Ascending aorta (tissue), 2 donors: ENCODE results near the gene DNAAF3. TPM values are rescaled to one million over a fixed set of nuclear protein-coding genes. Genes with fewer than 3 reads are reported as not detected.

Source experiments
- DNase-seq, 2 donors: peaks; one replicate each; pipeline ENCODE4 v3.0.0-alpha.2; 2019; ENCODE audit warnings: low spot score in 2 of 2
- H3K27ac ChIP-seq, 2 donors: fragments of 200-600 bp; sonication (generic); one replicate each; pipeline ENCODE4 v1.5.1; 2016 to 2017; ENCODE audit warnings: mild to moderate bottlenecking in 1 of 2
- H3K27me3 ChIP-seq: fragments of 200-600 bp; sonication (generic); one replicate; pipeline ENCODE4 v1.5.1; 2017
- H3K36me3 ChIP-seq, 2 donors: fragments of 200-600 bp; sonication (generic); one replicate each; pipeline ENCODE4 v1.5.1; 2016
- H3K4me1 ChIP-seq, 2 donors: fragments of 200-600 bp; sonication (generic); one replicate each; pipeline ENCODE4 v1.5.1; 2016 to 2017; ENCODE audit warnings: mild to moderate bottlenecking in 1 of 2
- H3K4me3 ChIP-seq, 2 donors: fragments of 200-600 bp; sonication (generic); one replicate each; pipeline ENCODE4 v1.5.1; 2016 to 2017; ENCODE audit warnings: mild to moderate bottlenecking in 1 of 2
- H3K9me3 ChIP-seq, 2 donors: fragments of 200-600 bp; sonication (generic); one replicate each; pipeline ENCODE4 v1.5.1; 2016
- intact Hi-C: fragments of 100-400 bp; cut with DNase I; formaldehyde crosslinking; loops from one replicate; pipeline ENCODE4 v1.15.1; 2023
- total RNA-seq: library from RNA; depleted of rRNA; stranded (reverse); fragments of >200 nt; gene quantifications from one replicate; pipeline ENCODE4 v1.1.0, GENCODE V29; 2016
- TF ChIP-seq, protein P1 (sequence below), 3 experiments: fragments of 200-600 bp in 2 of 3; fragments of 450-650 bp in 1 of 3; sonication (generic) in 2 of 3; IDR thresholded peaks; one replicate each; pipeline ENCODE4 v1.5.1; 2016 to 2019; ENCODE audit warnings: antibody characterized with exemption in 3 of 3, mild to moderate bottlenecking in 1 of 3, moderate library complexity in 1 of 3

DNAAF3 gene
- total RNA-seq, 1 donor from 2014 or later, result not detected

DNA sequence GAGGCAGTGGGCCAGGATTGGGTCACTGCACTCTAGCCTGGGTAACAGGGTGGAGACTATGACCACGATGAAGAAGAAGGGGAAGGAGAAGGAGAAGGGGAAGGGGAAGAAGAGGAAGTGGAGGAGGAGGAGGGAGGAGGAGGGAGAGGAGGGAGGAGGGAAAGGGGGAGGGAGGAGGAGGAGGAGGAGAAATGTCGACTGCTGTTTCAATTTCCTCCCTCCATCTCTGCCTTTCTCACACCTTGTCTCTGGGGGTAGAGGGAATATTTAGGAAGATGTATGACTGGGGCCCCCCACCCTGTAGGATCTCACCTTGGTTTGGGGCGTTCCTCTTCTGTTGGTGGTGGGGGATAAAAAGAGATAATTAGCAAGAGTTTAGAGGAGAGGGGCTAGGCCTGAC, 21.2 kb downstream of the DNAAF3 start:
- Histone ChIP-seq H3K27ac (no peak overlapping the region), H3K4me3 (no peak overlapping the region), H3K36me3 (no peaks in the 10 kb centered on the region), H3K27me3 (peaks cover 17% of the 10 kb centered on the region), H3K9me3 (no peaks in the 10 kb centered on the region), H3K4me1 (peaks cover 0 to 4% of the 10 kb centered on the region in 2 donors)
- intact Hi-C loops, result no loop called here
- TF ChIP-seq, protein P1, sequence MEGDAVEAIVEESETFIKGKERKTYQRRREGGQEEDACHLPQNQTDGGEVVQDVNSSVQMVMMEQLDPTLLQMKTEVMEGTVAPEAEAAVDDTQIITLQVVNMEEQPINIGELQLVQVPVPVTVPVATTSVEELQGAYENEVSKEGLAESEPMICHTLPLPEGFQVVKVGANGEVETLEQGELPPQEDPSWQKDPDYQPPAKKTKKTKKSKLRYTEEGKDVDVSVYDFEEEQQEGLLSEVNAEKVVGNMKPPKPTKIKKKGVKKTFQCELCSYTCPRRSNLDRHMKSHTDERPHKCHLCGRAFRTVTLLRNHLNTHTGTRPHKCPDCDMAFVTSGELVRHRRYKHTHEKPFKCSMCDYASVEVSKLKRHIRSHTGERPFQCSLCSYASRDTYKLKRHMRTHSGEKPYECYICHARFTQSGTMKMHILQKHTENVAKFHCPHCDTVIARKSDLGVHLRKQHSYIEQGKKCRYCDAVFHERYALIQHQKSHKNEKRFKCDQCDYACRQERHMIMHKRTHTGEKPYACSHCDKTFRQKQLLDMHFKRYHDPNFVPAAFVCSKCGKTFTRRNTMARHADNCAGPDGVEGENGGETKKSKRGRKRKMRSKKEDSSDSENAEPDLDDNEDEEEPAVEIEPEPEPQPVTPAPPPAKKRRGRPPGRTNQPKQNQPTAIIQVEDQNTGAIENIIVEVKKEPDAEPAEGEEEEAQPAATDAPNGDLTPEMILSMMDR (IDR thresholded peaks at IDR 0.05), result no peak
- no peak for DNase-seq

DNA sequence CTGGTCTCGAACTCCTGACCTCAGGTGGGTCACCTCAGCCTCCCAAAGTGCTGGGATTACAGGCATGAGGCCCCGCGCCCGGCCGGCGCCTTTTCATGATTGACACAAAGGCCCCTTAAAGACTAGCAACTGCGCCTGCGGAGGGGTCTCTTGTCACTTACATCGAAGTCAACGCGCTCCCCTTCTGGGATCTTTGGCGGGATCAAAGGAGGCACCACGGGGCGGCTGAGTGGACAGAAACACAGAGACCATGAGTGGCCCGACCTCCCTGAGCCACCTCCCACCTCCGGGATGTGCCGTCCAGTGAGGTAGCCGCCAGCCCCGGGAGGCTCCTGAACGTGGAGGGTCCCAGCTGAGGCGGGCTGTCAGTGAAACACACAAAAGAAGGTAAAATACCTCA, 24.7 kb downstream of the DNAAF3 start:
- Histone ChIP-seq H3K9me3 (no peaks in the 10 kb centered on the region), H3K4me3 (no peak overlapping the region), H3K27me3 (peaks cover 15% of the 10 kb centered on the region), H3K36me3 (no peaks in the 10 kb centered on the region), H3K27ac (no peak overlapping the region), H3K4me1 (peaks cover 0 to 4% of the 10 kb centered on the region in 2 donors)
- intact Hi-C loops, result loop anchor here (5.0 kb wide), 1 partner anchor 276 kb away; no protein-coding TSS in a partner anchor
- TF ChIP-seq, protein P1 (IDR thresholded peaks at IDR 0.05), result no peak
- DNase-seq, result no peak

DNA sequence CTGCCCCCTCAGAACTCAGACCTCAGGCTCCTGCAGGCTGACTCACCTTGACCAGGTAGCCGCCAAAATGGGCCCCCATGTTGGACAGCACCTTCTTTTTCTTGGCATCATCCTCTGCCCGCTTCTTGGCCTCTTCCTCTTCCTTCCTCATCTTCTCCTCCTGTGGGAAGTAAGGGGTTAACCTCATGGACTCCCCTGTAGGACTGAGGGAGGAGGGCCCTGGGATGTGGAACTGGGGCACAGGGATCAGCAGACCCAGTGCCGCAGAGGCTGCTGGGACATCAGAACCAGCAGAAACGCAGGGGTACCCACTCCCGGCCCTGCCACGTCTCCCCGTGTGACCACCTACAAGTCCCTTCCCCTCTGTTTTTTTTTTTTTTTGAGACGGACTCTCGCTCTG, 28.5 kb downstream of the DNAAF3 start:
- intact Hi-C loops, result no loop called here
- H3K27me3 ChIP-seq, result peaks cover 14% of the 10 kb centered on the region
- TF ChIP-seq, protein P1 (IDR thresholded peaks at IDR 0.05), result no peak
- DNase-seq, result no peak
- no peak overlapping the region for H3K4me3 ChIP-seq
- no peaks in the 10 kb centered on the region for H3K36me3 ChIP-seq
- no peaks in the 10 kb centered on the region for H3K9me3 ChIP-seq
- H3K27ac ChIP-seq, result no peak overlapping the region
- peaks cover 0 to 4% of the 10 kb centered on the region in 2 donors for H3K4me1 ChIP-seq

DNA sequence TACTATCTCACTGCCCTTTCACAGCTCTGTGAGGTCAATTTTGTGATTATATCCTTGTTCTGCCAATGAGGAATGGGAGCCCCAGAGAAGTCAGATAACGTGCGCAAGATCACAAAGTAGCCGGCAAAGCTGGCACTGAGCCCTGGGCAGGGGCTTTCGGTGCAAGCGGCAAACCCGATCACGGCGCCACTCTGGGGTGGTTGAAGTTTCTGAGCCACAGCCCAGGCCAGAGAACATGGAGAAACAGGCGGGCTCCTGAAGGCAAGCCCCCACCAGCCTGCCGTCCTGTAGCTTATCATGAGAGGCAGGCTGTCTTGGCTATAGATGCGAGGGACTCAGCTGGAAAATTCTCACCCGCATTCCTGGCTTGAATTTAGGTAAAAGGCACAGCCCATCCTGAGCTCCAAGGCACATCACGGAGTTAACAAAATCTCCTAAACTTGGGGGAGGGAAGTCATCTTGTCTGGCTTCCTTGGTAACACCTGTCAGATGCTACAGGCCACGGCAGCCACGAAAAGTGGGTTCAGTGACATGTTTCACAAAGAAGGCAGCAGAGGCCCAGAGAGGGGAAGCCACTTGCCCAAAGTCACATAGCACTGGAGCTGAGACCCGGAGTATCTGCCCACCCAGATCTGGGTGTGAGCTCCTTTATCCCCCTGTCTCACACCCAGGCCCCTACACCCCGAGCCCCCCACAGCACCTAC, 29.9 kb downstream of the DNAAF3 start:
- Histone ChIP-seq H3K27ac (no peak overlapping the region), H3K4me3 (no peak overlapping the region), H3K4me1 (peaks cover 0 to 1% of the 10 kb centered on the region in 2 donors), H3K36me3 (no peaks in the 10 kb centered on the region), H3K27me3 (peaks cover 11% of the 10 kb centered on the region), H3K9me3 (no peaks in the 10 kb centered on the region)
- TF ChIP-seq, protein P1 (IDR thresholded peaks at IDR 0.05), result no peak
- DNase-seq, result no peak
- intact Hi-C loops, result no loop called here

DNA sequence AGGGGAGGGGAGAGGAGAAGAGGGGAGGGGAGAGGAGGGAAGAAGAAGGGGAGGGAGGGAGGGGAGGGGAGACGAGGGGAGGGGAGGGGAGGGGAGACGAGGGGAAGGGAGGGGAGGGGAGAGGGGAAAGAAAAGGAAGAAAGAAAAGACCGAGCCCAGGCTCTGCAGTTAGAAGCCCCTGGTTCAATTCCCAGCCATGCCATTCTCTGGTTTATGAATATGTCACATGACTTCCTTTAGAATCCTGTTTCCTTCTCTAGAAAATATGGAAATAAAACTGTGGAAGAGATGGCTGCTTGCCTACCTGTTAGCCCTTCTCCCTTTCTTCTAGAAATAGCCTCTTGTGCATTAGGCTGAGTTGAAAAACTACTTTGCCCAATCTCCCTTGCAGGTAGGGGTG, 31.7 kb downstream of the DNAAF3 start:
- TF ChIP-seq, protein P1 (IDR thresholded peaks at IDR 0.05), result no peak
- Histone ChIP-seq H3K4me3 (no peak overlapping the region), H3K9me3 (no peaks in the 10 kb centered on the region), H3K27ac (no peak overlapping the region), H3K27me3 (peaks cover 9% of the 10 kb centered on the region), H3K36me3 (no peaks in the 10 kb centered on the region), H3K4me1 (no peaks in the 10 kb centered on the region)
- no peak for DNase-seq
- intact Hi-C loops, result no loop called here
